NCI-H1436 (cell line): ENCODE measurements around the gene CLK1.
"Not testable (repeated sequence)": the region's sequence is repeated elsewhere in the genome, so short reads cannot be mapped to it uniquely, and the experiment has no call there.

Experiments used
- DNase-seq: peaks from one replicate; lab custom pipeline; 2025; lab: John Stamatoyannopoulos, UW

The CLK1 gene

GRCh38 chr2:200851398-200852248, 12.8 kb downstream of the CLK1 start:
- no peak for DNase-seq

GRCh38 chr2:200850512-200851256, 13.8 kb downstream of the CLK1 start:
- DNase-seq = no peak

GRCh38 chr2:200847939-200848338, 16.5 kb downstream of the CLK1 start:
- DNase-seq = no peak

GRCh38 chr2:200847269-200847668, 17.2 kb downstream of the CLK1 start:
- no peak for DNase-seq

GRCh38 chr2:200845669-200846325, 18.7 kb downstream of the CLK1 start:
- no peak for DNase-seq

- DNase-seq = no peak
Measured at GRCh38 chr2:200845194-200845593, 19.3 kb downstream of the CLK1 start.

- no peak for DNase-seq
Measured at GRCh38 chr2:200843993-200844948, 20.2 kb downstream of the CLK1 start.

GRCh38 chr2:200839513-200839912, 24.9 kb downstream of the CLK1 start:
- DNase-seq = no peak

- no peak for DNase-seq
Measured at GRCh38 chr2:200834701-200835100, 29.8 kb downstream of the CLK1 start.

GRCh38 chr2:200829258-200829655, 35.2 kb downstream of the CLK1 start:
- no peak for DNase-seq

- no peak for DNase-seq
Measured at GRCh38 chr2:200828572-200829257, 35.7 kb downstream of the CLK1 start.

- no peak for DNase-seq
Measured at GRCh38 chr2:200828104-200828503, 36.4 kb downstream of the CLK1 start.

- no peak for DNase-seq
Measured at GRCh38 chr2:200821686-200822245, 42.7 kb downstream of the CLK1 start.

GRCh38 chr2:200820573-200821234, 43.8 kb downstream of the CLK1 start:
- no peak for DNase-seq

GRCh38 chr2:200818732-200819131, 45.7 kb downstream of the CLK1 start:
- not testable (repeated sequence) for DNase-seq

GRCh38 chr2:200814917-200815316, 49.5 kb downstream of the CLK1 start:
- DNase-seq = no peak

- no peak for DNase-seq
Measured at GRCh38 chr2:200814276-200814815, 50.1 kb downstream of the CLK1 start.

GRCh38 chr2:200812122-200813022, 52.1 kb downstream of the CLK1 start:
- DNase-seq = peak; percentile 9
